Embryonic facial prominence (tissue), 1 donor: ENCODE data around the gene KMT5C.

ENCODE experiments used
- DNase-seq: peaks from one replicate; pipeline ENCODE4 v3.0.0-alpha.2; 2016; ENCODE audit errors: extremely low spot score

Gene KMT5C

GRCh38 chr19:55339105-55339888 lies at the start of gene KMT5C:
KMT5C (plus strand) TSS chr19:55339876; CDS start chr19:55341937, 2,061 bp downstream.
- DNase-seq: peak; percentile 100

- no peak for DNase-seq
Measured at GRCh38 chr19:55297267-55297666, 42.4 kb upstream of the KMT5C start.

GRCh38 chr19:55299991-55300390 lies 39.7 kb upstream of the KMT5C start:
- DNase-seq: no peak

GRCh38 chr19:55300886-55301458 lies 38.7 kb upstream of the KMT5C start:
- no peak for DNase-seq

GRCh38 chr19:55301459-55302317 lies 38.0 kb upstream of the KMT5C start:
- DNase-seq: peak; percentile 83

GRCh38 chr19:55302318-55302703 lies 37.4 kb upstream of the KMT5C start:
- no peak for DNase-seq

GRCh38 chr19:55303477-55303876 lies 36.2 kb upstream of the KMT5C start:
- DNase-seq: no peak

- no peak for DNase-seq
Measured at GRCh38 chr19:55304279-55304978, 35.2 kb upstream of the KMT5C start.

GRCh38 chr19:55304980-55305379 lies 34.7 kb upstream of the KMT5C start:
- DNase-seq: no peak

GRCh38 chr19:55305491-55305890 lies 34.2 kb upstream of the KMT5C start:
- no peak for DNase-seq

- no peak for DNase-seq
Measured at GRCh38 chr19:55305983-55306562, 33.6 kb upstream of the KMT5C start.

- DNase-seq: no peak
Measured at GRCh38 chr19:55306712-55307111, 33.0 kb upstream of the KMT5C start.

- no peak for DNase-seq
Measured at GRCh38 chr19:55308281-55308680, 31.4 kb upstream of the KMT5C start.

- no peak for DNase-seq
Measured at GRCh38 chr19:55309448-55309847, 30.2 kb upstream of the KMT5C start.

GRCh38 chr19:55310498-55310897 lies 29.2 kb upstream of the KMT5C start:
- no peak for DNase-seq

- no peak for DNase-seq
Measured at GRCh38 chr19:55311397-55311796, 28.3 kb upstream of the KMT5C start.

GRCh38 chr19:55311797-55312196 lies 27.9 kb upstream of the KMT5C start:
- DNase-seq: no peak

GRCh38 chr19:55312621-55313512 lies 26.8 kb upstream of the KMT5C start:
- DNase-seq: no peak

- no peak for DNase-seq
Measured at GRCh38 chr19:55314396-55314795, 25.3 kb upstream of the KMT5C start.

- no peak for DNase-seq
Measured at GRCh38 chr19:55315956-55316525, 23.6 kb upstream of the KMT5C start.
